HG02885 (cell line): ENCODE results near the gene GOLGA6L9.
"Not testable (repeated sequence)": the region's sequence is repeated elsewhere in the genome, so short reads cannot be mapped to it uniquely, and the experiment has no call there.

ENCODE experiments used
- ATAC-seq: cut with Tn5 transposase; IDR thresholded peaks from one replicate; pipeline ENCODE4 v1.9.1; 2021; ENCODE audit warnings: mild to moderate bottlenecking; ENCODE audit not compliant: unreplicated experiment, poor library complexity

Gene GOLGA6L9

GRCh38 chr15:82429693-82430092, at the start of gene GOLGA6L9:
GOLGA6L9 (plus strand) TSS chr15:82429816; CDS start chr15:82430080, 264 bp downstream.
- not testable (repeated sequence) for ATAC-seq

- ATAC-seq = not testable (repeated sequence)
These were observed 48.2 kb upstream of the GOLGA6L9 start for GRCh38 chr15:82381330-82381955.

- ATAC-seq = not testable (repeated sequence)
These were observed 42.4 kb upstream of the GOLGA6L9 start for GRCh38 chr15:82387209-82387608.

GRCh38 chr15:82390152-82390551, 39.5 kb upstream of the GOLGA6L9 start:
- ATAC-seq = not testable (repeated sequence)

GRCh38 chr15:82392077-82392476, 37.5 kb upstream of the GOLGA6L9 start:
- ATAC-seq = not testable (repeated sequence)

GRCh38 chr15:82393671-82394070, 35.9 kb upstream of the GOLGA6L9 start:
- no peak for ATAC-seq

GRCh38 chr15:82395788-82396187, 33.8 kb upstream of the GOLGA6L9 start:
- ATAC-seq = not testable (repeated sequence)

GRCh38 chr15:82397817-82398216, 31.8 kb upstream of the GOLGA6L9 start:
- no peak for ATAC-seq

- ATAC-seq = no peak
These were observed 30.8 kb upstream of the GOLGA6L9 start for GRCh38 chr15:82398785-82399184.

- ATAC-seq = not testable (repeated sequence)
These were observed 30.1 kb upstream of the GOLGA6L9 start for GRCh38 chr15:82399366-82400103.

GRCh38 chr15:82401918-82402317, 27.7 kb upstream of the GOLGA6L9 start:
- ATAC-seq = not testable (repeated sequence)

GRCh38 chr15:82402341-82402740, 27.3 kb upstream of the GOLGA6L9 start:
- ATAC-seq = not testable (repeated sequence)

GRCh38 chr15:82406211-82406610, 23.4 kb upstream of the GOLGA6L9 start:
- not testable (repeated sequence) for ATAC-seq

GRCh38 chr15:82410306-82410705, 19.3 kb upstream of the GOLGA6L9 start:
- ATAC-seq = not testable (repeated sequence)

- ATAC-seq = not testable (repeated sequence)
These were observed 18.0 kb upstream of the GOLGA6L9 start for GRCh38 chr15:82411595-82411994.

GRCh38 chr15:82414525-82415191, 15.0 kb upstream of the GOLGA6L9 start:
- not testable (repeated sequence) for ATAC-seq

GRCh38 chr15:82420516-82420915, 9.1 kb upstream of the GOLGA6L9 start:
- not testable (repeated sequence) for ATAC-seq

GRCh38 chr15:82420966-82421365, 8.7 kb upstream of the GOLGA6L9 start:
- not testable (repeated sequence) for ATAC-seq

- not testable (repeated sequence) for ATAC-seq
These were observed 2.5 kb upstream of the GOLGA6L9 start for GRCh38 chr15:82427117-82427516.

- not testable (repeated sequence) for ATAC-seq
These were observed 15.8 kb downstream of the GOLGA6L9 start for GRCh38 chr15:82445420-82445819.

- not testable (repeated sequence) for ATAC-seq
These were observed 27.7 kb downstream of the GOLGA6L9 start for GRCh38 chr15:82457336-82457735.
